ENCODE data around the gene EFCAB9.
A peak's percentile ranks its signal among the peaks of the same experiment; 100 is the strongest.
"Not testable (repeated sequence)": the region's sequence is repeated elsewhere in the genome, so short reads cannot be mapped to it uniquely, and the experiment has no call there.

EFCAB9 gene

DNA sequence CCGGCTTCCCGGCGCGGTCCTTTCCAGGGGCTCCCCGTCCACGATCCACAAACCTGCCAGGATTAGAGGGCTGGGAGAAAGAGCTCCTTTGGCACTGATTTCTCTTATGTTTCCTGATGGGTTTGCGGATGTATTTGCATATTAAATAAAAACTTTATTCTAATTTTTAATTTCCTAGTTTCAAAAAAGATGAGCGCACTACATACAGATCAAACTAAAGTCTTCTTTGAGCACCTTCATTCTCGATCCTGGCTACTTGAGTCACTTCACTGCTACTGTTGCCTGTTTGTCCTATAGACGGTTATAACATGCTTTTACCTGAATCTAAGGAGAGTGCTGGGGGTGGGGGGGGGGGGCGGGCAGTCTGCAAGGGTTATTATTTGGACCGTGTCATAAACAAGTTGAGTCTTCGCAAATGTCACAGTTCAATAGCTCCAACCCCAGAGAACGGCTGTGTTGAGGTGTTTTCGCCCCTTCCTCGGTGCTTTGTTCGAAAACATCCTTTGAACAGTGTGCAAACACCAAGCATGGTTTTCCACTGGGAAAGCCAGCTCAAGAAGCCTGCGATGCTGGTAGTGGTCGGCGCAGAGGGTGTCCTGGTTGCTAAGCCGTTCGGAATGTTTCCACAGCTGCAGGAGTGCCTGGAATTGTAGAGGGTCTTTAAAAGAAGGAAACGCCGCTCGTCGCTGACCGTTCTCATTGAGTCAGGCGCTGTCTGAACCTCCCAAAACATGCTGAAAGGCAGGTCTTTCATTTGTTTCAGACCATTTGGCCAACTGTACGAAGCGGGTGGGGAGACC is 4.9 kb upstream of the EFCAB9 start:
- DNase-seq, result no peak

DNA sequence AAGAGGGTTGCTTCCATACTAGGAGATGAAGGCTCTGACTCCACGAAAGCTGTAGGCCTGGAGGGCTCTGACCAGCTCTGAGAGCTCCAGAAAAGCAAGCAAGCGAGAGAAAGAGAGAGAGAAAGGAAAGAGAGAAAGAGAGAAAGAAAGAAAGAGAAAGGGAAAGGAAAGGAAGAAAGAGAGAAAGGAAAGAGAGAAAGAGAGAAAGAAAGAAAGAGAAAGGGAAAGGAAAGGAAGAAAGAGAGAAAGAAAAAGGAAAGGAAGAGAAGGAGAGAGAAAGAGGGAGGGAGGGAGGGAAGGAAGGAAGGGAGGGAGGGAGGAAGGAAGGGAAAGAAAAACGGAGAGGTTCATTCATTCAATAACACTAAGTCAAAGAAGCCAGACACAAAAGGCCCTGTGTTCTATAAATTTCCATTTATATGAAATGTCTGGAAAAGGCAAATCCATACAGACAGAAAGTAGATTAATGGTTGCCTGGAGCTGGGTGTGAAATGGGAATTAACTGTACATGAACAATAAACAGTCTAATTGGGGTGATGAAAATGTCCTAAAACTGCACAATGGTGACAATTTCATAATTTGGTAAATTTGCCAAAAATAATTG is 4.2 kb upstream of the EFCAB9 start:
- no peak for DNase-seq

DNA sequence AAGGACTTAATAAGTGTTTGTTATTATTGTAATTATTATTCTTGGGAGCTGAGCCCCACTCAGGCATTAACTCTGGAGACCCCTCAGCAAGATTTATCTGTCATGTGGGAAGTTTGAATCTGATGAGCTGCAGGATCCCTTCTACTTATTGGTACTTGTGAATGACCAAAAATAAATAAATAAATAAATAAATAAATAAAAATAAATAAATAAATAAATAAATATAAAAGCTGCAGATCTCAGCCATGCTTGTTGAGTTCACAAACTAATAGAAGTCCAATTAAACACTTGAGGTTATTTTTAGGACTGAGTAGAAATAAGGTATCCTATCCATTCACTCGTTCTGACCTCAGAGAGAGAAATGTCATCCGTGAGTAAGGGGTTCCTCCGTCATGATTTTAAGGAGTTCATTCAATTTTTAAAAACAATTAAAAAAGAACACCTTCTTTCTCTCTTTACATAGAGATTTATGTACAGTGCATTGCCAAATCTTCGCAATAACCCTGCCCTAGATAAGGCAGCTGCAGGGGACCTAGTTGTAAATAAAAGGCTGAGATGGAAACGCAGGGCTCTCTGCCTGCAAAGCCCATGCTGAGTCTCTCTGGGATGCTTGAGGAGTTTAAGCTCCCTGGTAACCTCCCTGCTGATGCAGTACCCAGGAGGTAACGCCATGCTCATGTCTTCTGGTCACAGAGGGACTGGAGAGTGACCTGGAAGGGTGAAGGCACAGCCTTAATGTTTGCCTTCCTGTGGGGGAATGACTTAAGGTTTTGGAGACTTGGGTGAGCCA is 1.2 kb downstream of the EFCAB9 start:
- no peak for DNase-seq

DNA sequence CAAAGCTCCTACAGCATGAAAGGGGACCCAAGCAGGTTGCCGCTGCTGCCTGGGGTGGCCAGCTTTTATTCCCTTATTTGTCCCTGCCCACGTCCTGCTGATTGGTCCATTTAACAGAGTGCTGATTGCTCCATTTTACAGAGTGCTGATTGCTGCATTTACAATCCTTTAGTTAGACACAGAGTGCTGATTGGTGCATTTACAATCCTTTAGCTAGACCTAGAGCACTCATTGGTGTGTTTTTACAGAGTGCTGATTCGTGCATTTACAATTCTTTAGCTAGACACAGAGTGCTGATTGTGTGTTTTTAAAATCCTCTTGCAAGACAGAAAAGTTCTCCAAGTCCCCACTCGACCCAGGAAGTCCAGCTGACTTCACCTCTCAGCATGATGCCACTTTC is 3.8 kb downstream of the EFCAB9 start:
- DNase-seq, result not testable (repeated sequence)

DNA sequence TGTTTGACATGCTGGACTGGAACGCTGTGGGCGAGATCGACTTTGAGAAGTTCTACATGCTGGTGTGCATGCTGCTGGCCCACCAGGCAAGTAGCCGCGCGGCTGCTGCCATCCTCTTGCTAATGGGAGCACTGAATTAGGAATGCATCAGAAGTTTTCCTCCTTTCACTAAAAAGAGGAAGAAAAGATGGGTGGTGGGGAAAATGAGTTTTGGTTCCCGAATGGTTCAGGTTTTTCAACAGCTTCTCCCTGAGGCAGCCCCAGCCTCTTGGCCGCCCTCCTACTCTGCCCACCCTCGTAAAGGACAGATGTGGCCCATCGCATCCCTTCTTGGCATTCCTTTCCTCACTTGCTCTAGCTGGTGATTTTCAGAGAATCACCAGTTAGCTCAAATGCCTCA is 5.5 kb downstream of the EFCAB9 start:
- no peak for DNase-seq

DNA sequence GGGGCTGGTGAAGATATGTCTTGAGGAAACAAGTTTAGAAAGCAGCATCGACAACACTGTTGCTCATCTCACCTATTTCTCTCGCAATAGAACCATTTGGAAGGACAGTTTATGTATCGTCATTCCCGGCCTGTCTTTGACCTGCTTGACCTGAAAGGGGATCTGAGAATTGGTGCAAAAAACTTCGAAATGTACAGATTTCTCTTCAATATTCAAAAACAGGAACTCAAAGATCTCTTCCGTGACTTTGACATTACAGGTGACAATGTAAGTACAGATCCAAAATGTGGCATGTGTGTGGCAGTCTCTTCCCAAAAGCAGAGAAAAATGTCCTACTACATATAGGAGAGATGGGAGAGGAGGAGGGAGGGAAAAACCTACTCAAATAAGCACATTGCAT is 6.5 kb downstream of the EFCAB9 start:
- no peak for DNase-seq

DNA sequence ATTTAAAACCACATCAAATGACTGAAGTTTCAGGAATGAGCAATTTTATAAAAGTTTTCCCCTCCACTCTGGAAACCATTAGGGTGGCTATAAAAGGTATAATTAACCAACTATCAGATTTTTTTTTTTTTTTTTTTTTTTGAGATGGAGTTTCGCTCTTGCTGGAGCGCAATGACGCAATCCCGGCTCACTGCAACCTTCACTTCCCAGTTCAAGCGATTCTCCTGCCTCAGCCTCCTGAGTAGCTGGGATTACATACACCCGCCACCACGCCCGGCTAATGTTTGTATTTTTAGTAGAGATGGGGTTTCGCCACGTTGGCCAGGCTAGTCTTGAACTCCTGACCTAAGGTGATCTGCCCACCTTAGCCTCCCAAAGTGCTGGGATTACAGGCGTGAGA is 12.0 kb downstream of the EFCAB9 start:
- DNase-seq, result not testable (repeated sequence)

DNA sequence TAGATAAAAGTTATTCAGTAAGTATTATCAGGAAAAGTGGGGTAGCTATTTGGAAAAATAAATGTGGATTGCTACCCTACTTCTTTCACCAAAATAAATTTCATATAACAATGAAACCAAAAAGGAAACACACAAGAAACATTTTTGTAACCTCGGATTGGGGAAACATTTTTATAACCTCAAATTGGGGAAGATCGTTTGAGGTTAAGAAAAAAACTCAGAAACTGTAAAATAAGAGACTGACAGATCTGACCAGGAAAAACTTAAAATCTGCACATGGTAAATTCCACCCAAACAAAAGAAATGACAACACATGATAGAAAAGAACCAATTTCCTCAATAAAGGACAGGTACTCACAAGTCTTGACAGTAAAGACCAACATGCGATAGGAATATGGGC is 13.5 kb downstream of the EFCAB9 start:
- no peak for DNase-seq

DNA sequence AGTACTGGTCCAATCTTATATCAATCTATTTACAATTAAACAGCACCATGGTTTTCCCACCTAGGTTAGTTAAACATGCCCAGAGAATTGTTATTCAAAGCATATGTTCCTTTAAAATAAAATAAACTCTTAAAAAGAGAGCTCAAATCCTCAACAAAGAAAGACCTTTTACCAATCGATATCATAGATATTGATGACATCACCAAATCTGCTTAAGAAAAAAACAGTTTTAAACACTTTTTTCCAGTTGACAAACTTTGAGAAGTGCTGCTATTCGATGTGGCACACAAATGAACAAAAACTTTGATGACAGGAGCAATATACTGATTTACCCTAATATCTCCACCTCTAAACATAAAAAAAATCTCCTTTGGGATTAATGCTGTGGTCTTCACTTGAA is 15.7 kb downstream of the EFCAB9 start:
- no peak for DNase-seq

DNA sequence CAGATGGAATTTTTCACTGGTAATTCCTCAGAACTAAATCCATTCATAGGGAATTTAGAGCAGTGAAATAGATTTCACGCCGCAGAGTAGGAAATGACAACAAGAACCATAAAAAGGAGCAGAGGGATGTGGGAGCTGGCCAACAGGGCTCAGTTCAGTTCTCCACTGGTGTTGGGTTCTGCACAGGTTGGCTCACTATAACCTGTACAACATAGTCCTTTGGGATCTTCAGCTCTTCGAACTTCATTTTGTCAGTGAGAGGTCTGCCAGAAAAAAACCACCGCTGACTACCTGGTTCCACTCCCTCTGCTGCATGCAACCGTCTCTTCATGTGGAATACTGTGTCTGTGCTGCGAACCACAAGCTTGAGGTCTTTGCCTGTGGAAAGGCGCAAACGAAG is 17.7 kb downstream of the EFCAB9 start:
- DNase-seq, result no peak

DNA sequence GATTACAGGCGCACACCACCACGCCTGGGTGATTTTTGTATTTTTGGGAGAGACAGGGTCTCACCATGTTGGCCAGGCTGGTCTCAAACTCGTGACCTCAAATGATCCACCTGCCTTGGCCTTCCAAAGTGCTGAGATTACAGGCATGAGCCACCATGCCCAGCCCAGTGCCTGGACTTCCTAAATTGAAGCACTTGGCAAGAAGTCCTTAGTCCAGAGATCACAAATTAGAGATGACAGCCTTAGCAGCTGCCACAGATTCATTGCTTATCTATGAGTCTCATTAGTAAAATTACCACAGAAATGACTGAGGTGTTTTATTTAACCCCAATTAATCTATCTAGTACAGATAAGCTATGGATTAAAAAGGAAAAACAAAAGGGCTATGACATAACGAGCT is 19.2 kb downstream of the EFCAB9 start:
- no peak for DNase-seq

DNA sequence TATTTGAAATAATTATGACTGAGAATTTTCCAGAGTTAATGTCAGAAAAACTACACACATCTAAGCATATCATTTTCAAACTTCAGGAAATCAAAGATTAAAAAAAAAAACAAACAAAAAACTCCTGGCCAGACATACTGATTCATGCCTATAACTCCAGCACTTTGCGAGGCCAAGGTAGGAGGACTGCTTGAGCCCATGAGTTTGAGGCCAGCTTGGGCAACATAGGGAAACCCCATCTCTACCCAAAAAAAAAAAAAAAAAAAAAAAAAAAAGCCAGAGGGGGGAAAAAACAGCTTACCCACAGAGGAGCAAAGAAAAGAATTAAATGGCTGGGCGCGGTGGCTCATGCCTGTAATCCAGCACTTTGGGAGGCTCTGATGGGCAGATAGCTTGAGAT is 22.4 kb downstream of the EFCAB9 start:
- no peak for DNase-seq

DNA sequence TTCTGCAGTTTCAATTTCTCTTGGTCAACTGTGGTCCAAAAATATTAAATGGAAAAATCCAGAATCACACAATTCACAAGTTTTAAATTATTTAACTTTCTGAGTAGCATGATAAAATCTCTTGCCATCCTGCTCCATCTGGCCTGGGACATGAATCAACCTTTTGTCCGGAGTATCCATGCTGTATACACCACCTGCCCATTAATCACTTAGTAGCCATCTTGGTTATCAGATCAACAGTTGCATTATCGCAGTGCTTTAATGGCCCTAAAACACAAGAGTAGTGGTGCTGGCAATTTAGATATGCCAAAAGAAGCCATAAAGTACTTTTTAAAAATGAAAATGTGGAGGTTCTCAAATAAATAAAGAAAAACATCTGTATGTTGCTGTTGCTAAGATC is 25.3 kb downstream of the EFCAB9 start:
- no peak for DNase-seq

DNA sequence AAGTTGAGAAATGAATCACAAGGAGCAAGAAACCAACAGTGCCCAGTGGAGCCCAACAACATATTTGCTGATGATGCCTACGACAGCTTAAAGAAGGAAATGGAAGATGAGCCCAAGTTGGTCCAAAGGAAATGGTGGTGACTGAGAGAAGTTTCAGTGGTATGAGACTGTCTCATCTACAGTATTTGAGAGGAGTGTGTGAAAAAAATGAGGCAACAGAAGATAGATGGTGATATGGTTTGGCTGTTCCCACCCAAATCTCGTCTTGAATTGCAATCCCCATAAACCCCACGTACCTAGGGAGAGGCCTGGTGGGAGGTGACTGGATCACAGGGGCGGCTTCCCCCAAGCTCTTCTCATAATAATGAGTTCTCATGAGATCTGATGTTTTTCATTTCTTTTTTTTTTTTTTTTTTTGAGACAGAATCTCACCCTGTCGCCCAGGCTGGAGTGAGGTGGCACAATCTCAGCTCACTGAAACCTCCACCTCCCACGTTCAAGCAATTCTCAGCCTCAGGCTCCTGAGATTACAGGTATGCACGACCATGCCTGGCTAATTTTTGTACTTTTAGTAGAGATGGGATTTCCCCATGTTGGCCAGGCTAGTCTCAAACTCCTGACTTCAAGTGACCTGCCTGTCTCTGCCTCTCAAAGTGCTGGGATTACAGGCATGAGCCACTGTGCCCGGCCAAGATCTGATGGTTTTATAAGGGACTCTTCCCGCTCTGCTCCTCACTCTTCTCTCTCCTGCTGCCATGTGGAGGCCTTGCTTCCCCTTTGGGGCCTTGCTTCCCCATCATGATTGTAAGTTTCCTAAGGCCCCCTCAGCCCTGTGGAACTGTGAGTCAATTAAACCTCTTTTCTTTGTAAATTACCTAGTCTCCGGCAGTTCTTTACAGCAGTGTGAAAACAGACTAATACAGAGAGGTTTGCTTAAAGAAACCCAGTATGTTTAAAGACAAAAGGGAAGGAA is 30.2 kb downstream of the EFCAB9 start:
- DNase-seq, result no peak

DNA sequence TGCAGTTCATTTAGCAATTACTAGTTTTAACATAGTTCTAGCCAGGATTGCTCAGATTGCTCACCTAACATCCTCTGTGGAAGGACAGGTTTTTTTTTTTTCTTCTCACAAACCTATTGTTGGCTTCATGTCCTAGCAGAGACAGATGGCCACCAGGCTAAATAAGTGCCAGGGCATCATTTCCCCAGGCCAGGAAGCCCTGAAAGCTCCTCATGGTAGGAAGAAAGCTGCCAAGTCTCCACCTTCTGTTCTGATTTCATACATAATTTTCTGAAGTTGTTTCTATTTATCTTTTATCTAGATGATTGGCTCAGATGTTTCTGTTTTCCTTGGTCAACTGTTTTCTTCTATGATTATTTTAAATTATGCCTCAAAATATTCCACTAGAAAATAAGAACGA is 31.0 kb downstream of the EFCAB9 start:
- no peak for DNase-seq

DNA sequence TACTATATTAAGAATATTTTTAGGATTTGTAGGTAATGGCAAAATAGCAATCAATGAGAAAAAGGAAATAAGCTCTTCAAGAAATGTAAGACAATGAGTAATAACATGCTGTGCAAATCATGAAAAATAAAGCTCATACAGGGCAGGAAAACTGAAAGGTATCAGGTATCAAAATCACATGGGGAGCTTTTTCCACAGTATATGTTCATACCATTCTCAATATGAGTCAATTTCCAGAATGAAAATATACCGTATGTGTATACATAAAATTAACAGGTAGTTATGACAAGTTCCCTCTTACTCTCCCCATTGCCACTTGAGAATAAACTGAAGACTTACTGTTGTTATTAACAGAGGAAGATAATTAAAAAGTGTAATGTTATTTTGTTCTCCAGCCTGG is 35.9 kb downstream of the EFCAB9 start:
- DNase-seq, result no peak

DNA sequence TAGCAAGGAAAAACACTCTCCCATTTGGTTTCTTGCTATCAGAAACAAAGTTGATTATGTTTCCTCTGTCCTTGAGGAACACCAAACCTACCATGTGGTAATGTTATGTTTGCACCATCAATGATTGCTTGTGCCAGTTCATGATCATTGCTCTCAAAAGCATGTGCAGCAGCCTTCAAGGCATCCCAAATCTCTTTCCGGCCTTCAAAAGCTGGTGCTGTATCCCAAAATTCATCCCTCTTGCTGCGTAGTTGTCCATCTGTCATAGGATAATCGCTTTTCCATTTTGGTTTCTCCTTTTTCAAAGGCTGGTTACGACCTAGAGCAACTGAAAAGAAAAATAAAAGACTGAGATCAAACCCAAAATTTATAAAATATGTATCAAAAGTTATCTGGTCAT is 40.1 kb downstream of the EFCAB9 start:
- no peak for DNase-seq

DNA sequence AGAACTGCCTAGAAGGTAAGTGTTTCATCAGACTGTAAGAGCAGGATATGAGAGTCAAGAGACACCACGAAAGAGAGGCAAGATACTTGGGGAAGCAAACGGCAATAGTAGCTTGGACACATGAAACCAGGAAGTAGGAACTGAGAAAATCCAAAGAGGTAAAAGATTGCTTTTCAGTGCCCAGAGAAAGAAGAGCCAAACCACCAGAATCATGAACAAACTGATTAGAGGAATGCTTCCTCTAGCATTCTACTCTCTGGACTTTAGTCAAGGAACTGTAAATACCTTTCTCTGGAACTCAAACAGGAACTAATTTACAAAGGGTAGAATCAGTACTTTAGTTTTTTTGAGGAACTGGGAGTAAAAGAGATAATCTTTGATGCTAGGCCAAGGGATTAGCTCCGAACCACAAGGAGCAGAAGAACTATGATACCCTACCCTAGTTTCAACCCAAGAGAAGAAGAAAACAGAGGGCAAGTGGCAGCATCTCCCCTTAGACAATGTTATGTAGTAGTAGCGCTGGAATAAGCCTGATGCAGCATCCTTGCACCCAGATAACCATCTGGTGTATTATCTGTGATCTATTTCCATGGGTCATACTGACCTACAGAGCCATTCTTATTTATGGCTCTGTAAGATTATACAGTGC is 41.3 kb downstream of the EFCAB9 start:
- DNase-seq, result peak; percentile 3

DNA sequence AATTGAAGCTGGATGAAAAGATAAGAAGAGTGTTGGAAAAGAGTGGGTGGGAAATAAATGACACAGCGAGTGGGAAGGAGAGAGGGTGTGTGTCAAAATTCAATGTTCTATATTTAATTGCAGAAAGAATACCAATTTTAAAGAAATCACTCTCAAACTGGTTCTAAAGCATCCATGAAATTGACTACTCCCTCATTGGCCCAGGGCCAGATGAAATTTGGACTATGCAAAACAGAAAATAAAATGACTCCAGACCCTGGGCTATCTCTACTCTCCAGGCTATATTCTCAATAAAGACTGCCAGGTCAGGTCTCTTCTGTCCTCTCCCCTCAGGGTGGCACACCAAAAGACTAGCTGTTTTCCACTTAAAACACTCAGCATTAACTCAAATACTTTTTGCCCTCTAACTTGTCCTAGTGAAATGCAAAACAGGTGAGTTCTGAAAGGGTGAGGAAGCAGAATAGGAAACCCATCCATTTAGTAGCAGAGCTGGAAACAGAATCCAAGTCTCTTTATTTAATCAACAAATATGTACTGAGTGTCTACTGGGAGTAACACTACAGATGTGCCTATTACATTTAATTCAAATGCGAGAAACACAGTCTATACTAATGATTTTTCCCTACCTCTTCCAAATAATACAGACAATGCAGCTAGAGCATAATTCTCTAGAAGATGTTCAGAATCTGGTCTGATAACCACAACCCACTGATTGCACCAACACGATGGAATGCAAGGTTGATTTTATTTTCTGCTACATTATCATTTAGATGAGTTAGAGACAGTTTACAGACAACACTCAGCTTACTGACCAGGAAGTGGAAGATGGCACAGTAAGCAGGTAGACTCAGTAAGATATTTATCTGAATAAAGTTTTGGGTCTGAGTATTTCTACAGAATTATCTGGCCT is 42.1 kb downstream of the EFCAB9 start:
- DNase-seq, result no peak

DNA sequence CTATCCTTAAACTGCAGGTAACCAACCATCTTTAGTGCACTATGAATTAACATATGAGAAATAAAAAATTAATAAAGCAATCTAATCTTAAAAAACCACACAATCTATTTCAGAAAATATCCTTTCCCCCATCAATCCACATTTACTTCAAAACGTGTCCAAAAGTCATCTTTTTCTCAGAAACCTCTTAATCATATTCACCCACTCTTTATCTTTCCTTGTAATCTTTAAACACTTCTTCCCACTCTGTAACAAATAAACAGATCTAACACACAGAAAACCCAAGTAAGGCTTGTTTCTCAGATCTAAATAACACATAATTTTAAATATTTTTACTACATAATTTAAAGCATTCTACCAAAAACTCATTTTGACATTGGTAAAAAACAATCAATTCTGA is 44.4 kb downstream of the EFCAB9 start:
- no peak for DNase-seq

DNA sequence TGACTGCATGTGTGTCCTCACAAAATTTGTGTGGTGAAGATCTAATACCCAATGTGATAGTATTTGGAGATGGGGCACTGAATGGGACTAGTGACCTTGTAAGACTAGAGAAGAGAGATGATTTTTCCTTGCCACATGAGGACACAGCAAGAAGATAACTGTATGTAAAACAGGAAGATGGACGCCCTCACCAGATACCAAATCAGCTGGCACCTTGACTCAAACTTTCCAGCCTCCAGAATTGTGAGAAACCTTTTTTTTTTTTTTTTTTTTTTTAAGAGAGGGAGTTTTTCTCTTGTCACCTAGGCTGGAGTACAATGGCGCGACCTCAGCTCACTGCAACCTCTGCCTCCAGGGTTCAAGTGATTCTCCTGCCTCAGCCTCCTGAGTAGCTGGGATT is 49.3 kb downstream of the EFCAB9 start:
- no peak for DNase-seq
